ENCODE data around the gene NOP53. TPM values are rescaled to one million over a fixed set of nuclear protein-coding genes. Genes with fewer than 3 reads are reported as not detected.
"Not testable (repeated sequence)": the region's sequence is repeated elsewhere in the genome, so short reads cannot be mapped to it uniquely, and the experiment has no call there.

Gene NOP53
- total and polyA plus RNA-seq, 4 donors, result 25.8 to 85.5 (median 38.6) TPM

DNA sequence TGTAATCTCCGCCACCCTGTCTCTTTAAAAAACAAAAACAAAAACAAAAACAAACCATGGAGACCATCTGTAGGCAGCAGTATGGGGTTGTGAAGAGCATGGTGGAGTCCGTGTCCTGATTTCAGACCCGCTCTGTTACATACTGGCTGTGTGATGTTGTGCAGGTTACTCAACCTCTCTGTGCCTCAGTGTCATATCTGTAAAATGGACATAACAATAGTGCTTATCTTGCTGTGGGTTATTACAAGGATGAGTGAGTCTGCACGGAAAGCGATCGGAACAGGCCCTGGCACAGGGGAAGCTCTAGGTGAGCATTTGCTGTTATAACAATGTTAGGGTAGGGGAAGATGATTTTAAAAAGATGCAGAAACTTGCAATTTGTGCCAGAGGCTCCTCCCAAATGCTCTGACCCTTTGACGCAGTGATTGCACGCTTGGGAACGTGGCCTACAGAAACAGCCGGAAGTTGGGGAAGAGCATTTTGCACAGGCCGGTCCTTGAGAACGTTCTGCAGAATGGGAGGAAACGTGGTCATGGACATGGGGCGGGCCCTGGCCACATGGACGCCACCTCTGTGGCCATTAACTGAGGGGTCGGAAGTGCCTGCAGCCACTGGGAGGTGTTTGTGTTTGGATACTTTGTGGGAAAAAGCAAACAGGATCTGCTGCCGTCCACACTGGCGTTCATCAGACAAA, 17.4 kb downstream of the NOP53 start:
- H3K27ac ChIP-seq (ENCODE audit: low read depth in 1 of 2, low read length in 2 of 2), result no peak overlapping the region
- no peak overlapping the region for H3K4me3 ChIP-seq (ENCODE audit: low read depth in 1 of 3, low read length in 3 of 3)
- H3K27me3 ChIP-seq (ENCODE audit: control insufficient read depth in 4 of 4, insufficient read depth in 4 of 4, low read length in 3 of 4), result no peaks in the 10 kb centered on the region
- WGBS, result 82% methylated on average over 18 of the region's 18 CpGs
- H3K4me1 ChIP-seq (ENCODE audit: control insufficient read depth in 4 of 4, insufficient read depth in 4 of 4, low read length in 3 of 4), result peaks cover 0 to 10% (median 4%) of the 10 kb centered on the region in 4 donors
- no peak overlapping the region for H3K9ac ChIP-seq (ENCODE audit: low read depth in 1 of 2, low read length in 2 of 2)
- peaks cover 0 to 5% (median 3%) of the 10 kb centered on the region in 4 donors for H3K36me3 ChIP-seq (ENCODE audit: control insufficient read depth in 4 of 4, insufficient read depth in 3 of 4, low read depth in 1 of 4, low read length in 3 of 4)
- TF ChIP-seq GABPA (IDR thresholded peaks at IDR 0.05 in 1 of 2, conservative IDR thresholded peaks at IDR 0.05 in 1 of 2) (peak in 1 of 2 donors; percentile 36), EGR1 (IDR thresholded peaks at IDR 0.05; ENCODE audit: low read depth in 2 of 2) (no peak), SP1 (IDR thresholded peaks at IDR 0.05) (peak; percentile 26), HNF4G (IDR thresholded peaks at IDR 0.05) (no peak), RAD21 (IDR thresholded peaks at IDR 0.05) (no peak), FOXA2 (IDR thresholded peaks at IDR 0.05) (no peak), JUND (IDR thresholded peaks at IDR 0.05) (no peak), TAF1 (conservative IDR thresholded peaks at IDR 0.05) (no peak), NR2F2 (IDR thresholded peaks at IDR 0.05) (peak; percentile 89), YY1 (IDR thresholded peaks at IDR 0.05) (no peak)
- TF ChIP-seq, protein P1, sequence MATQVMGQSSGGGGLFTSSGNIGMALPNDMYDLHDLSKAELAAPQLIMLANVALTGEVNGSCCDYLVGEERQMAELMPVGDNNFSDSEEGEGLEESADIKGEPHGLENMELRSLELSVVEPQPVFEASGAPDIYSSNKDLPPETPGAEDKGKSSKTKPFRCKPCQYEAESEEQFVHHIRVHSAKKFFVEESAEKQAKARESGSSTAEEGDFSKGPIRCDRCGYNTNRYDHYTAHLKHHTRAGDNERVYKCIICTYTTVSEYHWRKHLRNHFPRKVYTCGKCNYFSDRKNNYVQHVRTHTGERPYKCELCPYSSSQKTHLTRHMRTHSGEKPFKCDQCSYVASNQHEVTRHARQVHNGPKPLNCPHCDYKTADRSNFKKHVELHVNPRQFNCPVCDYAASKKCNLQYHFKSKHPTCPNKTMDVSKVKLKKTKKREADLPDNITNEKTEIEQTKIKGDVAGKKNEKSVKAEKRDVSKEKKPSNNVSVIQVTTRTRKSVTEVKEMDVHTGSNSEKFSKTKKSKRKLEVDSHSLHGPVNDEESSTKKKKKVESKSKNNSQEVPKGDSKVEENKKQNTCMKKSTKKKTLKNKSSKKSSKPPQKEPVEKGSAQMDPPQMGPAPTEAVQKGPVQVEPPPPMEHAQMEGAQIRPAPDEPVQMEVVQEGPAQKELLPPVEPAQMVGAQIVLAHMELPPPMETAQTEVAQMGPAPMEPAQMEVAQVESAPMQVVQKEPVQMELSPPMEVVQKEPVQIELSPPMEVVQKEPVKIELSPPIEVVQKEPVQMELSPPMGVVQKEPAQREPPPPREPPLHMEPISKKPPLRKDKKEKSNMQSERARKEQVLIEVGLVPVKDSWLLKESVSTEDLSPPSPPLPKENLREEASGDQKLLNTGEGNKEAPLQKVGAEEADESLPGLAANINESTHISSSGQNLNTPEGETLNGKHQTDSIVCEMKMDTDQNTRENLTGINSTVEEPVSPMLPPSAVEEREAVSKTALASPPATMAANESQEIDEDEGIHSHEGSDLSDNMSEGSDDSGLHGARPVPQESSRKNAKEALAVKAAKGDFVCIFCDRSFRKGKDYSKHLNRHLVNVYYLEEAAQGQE (IDR thresholded peaks at IDR 0.05), result no peak
- TF ChIP-seq, protein P2, sequence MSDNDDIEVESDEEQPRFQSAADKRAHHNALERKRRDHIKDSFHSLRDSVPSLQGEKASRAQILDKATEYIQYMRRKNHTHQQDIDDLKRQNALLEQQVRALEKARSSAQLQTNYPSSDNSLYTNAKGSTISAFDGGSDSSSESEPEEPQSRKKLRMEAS (IDR thresholded peaks at IDR 0.05), result no peak
- TF ChIP-seq, protein P3, sequence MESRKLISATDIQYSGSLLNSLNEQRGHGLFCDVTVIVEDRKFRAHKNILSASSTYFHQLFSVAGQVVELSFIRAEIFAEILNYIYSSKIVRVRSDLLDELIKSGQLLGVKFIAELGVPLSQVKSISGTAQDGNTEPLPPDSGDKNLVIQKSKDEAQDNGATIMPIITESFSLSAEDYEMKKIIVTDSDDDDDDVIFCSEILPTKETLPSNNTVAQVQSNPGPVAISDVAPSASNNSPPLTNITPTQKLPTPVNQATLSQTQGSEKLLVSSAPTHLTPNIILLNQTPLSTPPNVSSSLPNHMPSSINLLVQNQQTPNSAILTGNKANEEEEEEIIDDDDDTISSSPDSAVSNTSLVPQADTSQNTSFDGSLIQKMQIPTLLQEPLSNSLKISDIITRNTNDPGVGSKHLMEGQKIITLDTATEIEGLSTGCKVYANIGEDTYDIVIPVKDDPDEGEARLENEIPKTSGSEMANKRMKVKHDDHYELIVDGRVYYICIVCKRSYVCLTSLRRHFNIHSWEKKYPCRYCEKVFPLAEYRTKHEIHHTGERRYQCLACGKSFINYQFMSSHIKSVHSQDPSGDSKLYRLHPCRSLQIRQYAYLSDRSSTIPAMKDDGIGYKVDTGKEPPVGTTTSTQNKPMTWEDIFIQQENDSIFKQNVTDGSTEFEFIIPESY (IDR thresholded peaks at IDR 0.05), result no peak
- H3K9me3 ChIP-seq (ENCODE audit: control insufficient read depth in 4 of 4, low read length in 3 of 4), result no peaks in the 10 kb centered on the region
- DNase-seq (ENCODE audit: low spot score), result no peak

DNA sequence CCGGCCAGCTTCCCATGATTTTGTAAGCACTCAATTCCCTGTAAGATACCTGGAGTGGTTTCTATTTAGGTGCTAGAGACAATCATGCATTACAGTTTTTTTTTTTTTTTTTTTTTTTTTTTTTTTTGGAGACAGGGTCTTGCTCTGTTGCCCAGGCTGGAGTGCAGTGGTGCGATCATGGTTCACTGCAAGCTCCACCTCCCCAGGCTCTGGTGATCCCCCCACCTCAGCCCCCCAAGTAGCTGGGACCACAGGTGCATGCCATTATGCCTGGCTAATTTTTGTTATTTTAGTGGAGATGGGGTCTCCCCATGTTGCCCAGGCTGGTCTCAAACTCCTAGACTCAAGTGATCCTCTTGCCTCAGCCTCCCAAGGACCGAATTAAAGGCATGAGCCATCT, 19.4 kb downstream of the NOP53 start:
- H3K9me3 ChIP-seq (ENCODE audit: control insufficient read depth in 4 of 4, low read length in 3 of 4); H3K9ac ChIP-seq (ENCODE audit: low read depth in 1 of 2, low read length in 2 of 2); DNase-seq (ENCODE audit: low spot score); H3K4me1 ChIP-seq (ENCODE audit: control insufficient read depth in 4 of 4, insufficient read depth in 4 of 4, low read length in 3 of 4); H3K27me3 ChIP-seq (ENCODE audit: control insufficient read depth in 4 of 4, insufficient read depth in 4 of 4, low read length in 3 of 4); H3K4me3 ChIP-seq (ENCODE audit: low read depth in 1 of 3, low read length in 3 of 3); H3K27ac ChIP-seq (ENCODE audit: low read depth in 1 of 2, low read length in 2 of 2); H3K36me3 ChIP-seq (ENCODE audit: control insufficient read depth in 4 of 4, insufficient read depth in 3 of 4, low read depth in 1 of 4, low read length in 3 of 4): not testable (repeated sequence)
- 90% methylated on average over 3 of the region's 3 CpGs for WGBS
